Measurements from ENCODE around the gene SPRTN.

GRCh38 chr1:231301990-231302389 is 36.1 kb upstream of the SPRTN start:
- TF ChIP-seq CTCF (IDR thresholded peaks at IDR 0.05; ENCODE audit: poor library complexity), result no peak
- TF ChIP-seq EZH2 (IDR thresholded peaks at IDR 0.05; ENCODE audit: borderline replicate concordance), result no peak
- no peak for TF ChIP-seq EZH2phosphoT487 (IDR thresholded peaks at IDR 0.05; ENCODE audit: low read depth, severe bottlenecking, unreplicated experiment)

Measured in hepatocyte (in vitro differentiated cells).